A549 treated with GW870086 at 1 μM for 4 hours (cell line): Measurements from ENCODE around the gene ZNF619. TPM values are rescaled to one million over a fixed set of nuclear protein-coding genes. Genes with fewer than 3 reads are reported as not detected.

ENCODE experiments used
- total RNA-seq: library from RNA; stranded (reverse); fragments of 200-300 nt; extraction: Qiagen RNA extraction; gene quantifications from 5 replicates; pipeline ENCODE4 v1.2.3, GENCODE V29; 2022; ENCODE audit warnings: low read depth

ZNF619 gene
- 1.3 to 2.4 TPM (median 2.0 TPM) in 5 replicates for total RNA-seq

GRCh38 chr3:40476478-40477470 is at the start of gene ZNF619:
ZNF619 (plus strand) TSS chr3:40477122; CDS start chr3:40477980, 858 bp downstream.

GRCh38 chr3:40456940-40457823 is 19.7 kb upstream of the ZNF619 start, which contains the start of gene RPL14:
RPL14 (plus strand) TSS chr3:40457339; CDS start chr3:40457472, 133 bp downstream.

GRCh38 chr3:40505599-40506462 is 28.9 kb downstream of the ZNF619 start, which contains the start of gene ZNF620:
ZNF620 (plus strand) TSS chr3:40506039; CDS start chr3:40506353, 314 bp downstream.

GRCh38 chr3:40524568-40525285 is 47.8 kb downstream of the ZNF619 start, which contains the start of gene ZNF621:
ZNF621 (plus strand) TSS chr3:40524960; CDS start chr3:40525841, 881 bp downstream.

Other genes with a start within 250 kb of the ZNF619 start
- gene EIF1B, start 167.4 kb upstream of the ZNF619 start, total RNA-seq = 50.7 to 59.8 TPM (median 56.8 TPM) in 5 replicates
- gene ENTPD3, start 89.9 kb upstream of the ZNF619 start, total RNA-seq = 0.05 to 0.10 TPM in 2 of 5 replicates, not detected in the others
- 718 to 807 TPM (median 726 TPM) in 5 replicates for gene RPL14, start 19.8 kb upstream of the ZNF619 start, total RNA-seq
- gene ZNF620, start 28.9 kb downstream of the ZNF619 start, total RNA-seq = 1.0 to 2.0 TPM (median 1.4 TPM) in 5 replicates
- gene ZNF621, start 47.8 kb downstream of the ZNF619 start, total RNA-seq = 5.7 to 6.9 TPM (median 6.7 TPM) in 5 replicates